Measurements from ENCODE around the gene MLLT10. TPM values are rescaled to one million over a fixed set of nuclear protein-coding genes. Genes with fewer than 3 reads are reported as not detected.
A peak's percentile ranks its signal among the peaks of the same experiment; 100 is the strongest.

The MLLT10 gene
- total RNA-seq, 1 experiment from 2014 or later, result 72.3 TPM

- peaks cover 8% of the 10 kb centered on the region; the same call in 1 of the 2 replicates for H3K4me1 ChIP-seq (ENCODE audit: insufficient read depth, low read length)
- no peak overlapping the region for H4K8ac ChIP-seq (replicated peaks; ENCODE audit: insufficient read length, low read depth, low read length)
- peaks cover 38% of the 10 kb centered on the region for H3K27me3 Mint-ChIP-seq (ENCODE audit: low read depth)
- no peak overlapping the region for H2BK15ac ChIP-seq (ENCODE audit: low read depth, low read length)
- H4K91ac ChIP-seq (ENCODE audit: insufficient read length, low read depth, low read length), result no peak overlapping the region
- H2BK120ac ChIP-seq (ENCODE audit: low read depth, low read length, poor library complexity, severe bottlenecking), result no peak overlapping the region
- no peak overlapping the region for H2AFZ ChIP-seq (ENCODE audit: low read length)
- H3K4me2 ChIP-seq (ENCODE audit: insufficient read depth, insufficient read length, low read length), result peak overlapping the region; percentile 70
- peaks cover 2 to 13% (median 9%) of the 10 kb centered on the region in 3 experiments; a peak in 5 of 7 replicates for H3K36me3 Mint-ChIP-seq (ENCODE audit: insufficient read depth in 1 of 3, low read depth in 3 of 3)
- H3K18ac ChIP-seq (ENCODE audit: insufficient read length, low read depth, low read length), result peak overlapping the region; percentile 78
- peak overlapping the region; percentile 64 for H2BK5ac ChIP-seq (ENCODE audit: insufficient read length, low read length)
- no peaks in the 10 kb centered on the region for H3K79me2 ChIP-seq (ENCODE audit: insufficient read depth, low read length)
- no peaks in the 10 kb centered on the region for H3K79me1 ChIP-seq (ENCODE audit: insufficient read depth, low read depth, low read length, poor library complexity, severe bottlenecking)
- H2BK12ac ChIP-seq (ENCODE audit: insufficient read length, low read depth, low read length), result no peak overlapping the region
- H3K4me1 Mint-ChIP-seq, result peaks cover 43 to 54% of the 10 kb centered on the region in 2 experiments
- no peak overlapping the region for H4K5ac ChIP-seq (ENCODE audit: insufficient read length, low read depth, low read length)
- no peak overlapping the region for H3K56ac ChIP-seq (ENCODE audit: insufficient read length, low read depth, low read length)
- H3K4ac ChIP-seq (ENCODE audit: low read depth, low read length), result no peak overlapping the region
- H3K14ac ChIP-seq (ENCODE audit: insufficient read depth, low read length), result peak overlapping the region; percentile 69
- H3K27ac ChIP-seq (ENCODE audit: insufficient read length, low read depth, low read length), result no peak overlapping the region
- peak overlapping the region; percentile 59 for H3K9ac ChIP-seq (ENCODE audit: extremely low read depth, insufficient read length, low read length)
- peaks cover 19% of the 10 kb centered on the region; the same call in 1 of the 2 replicates for H3K27me3 ChIP-seq (ENCODE audit: insufficient read depth, low read length)
- H4K20me1 ChIP-seq (ENCODE audit: control insufficient read depth, insufficient read depth, insufficient read length), result no peaks in the 10 kb centered on the region
- no peaks in the 10 kb centered on the region; a peak in 1 of 5 replicates for H3K9me3 Mint-ChIP-seq
- peaks cover 38% of the 10 kb centered on the region for H3K23me2 ChIP-seq (ENCODE audit: insufficient read length, low read depth, low read length, poor library complexity, severe bottlenecking)
- no peak overlapping the region for H3T11ph ChIP-seq (ENCODE audit: low read length)
- H3K9me3 ChIP-seq (ENCODE audit: control insufficient read depth, low read depth, low read length), result no peaks in the 10 kb centered on the region
- H2AK5ac ChIP-seq (ENCODE audit: insufficient read length, low read length), result no peak overlapping the region
- WGBS (ENCODE audit: extremely low coverage, insufficient read length, low lambda C conversion rate), result no CpG with 5 or more reads among the region's 72 CpGs
- H2BK20ac ChIP-seq (ENCODE audit: low read depth, low read length, poor library complexity, severe bottlenecking), result no peak overlapping the region
- H3K27ac Mint-ChIP-seq, result peak overlapping the region; percentile 75 to 85 (median 76); a peak in 5 of 7 replicates
- DNase-seq, result peak; percentile 62
- TF ChIP-seq CTCF (conservative IDR thresholded peaks at IDR 0.05), result peak; percentile 38; the same call in 2 of the 3 replicates
- H3K23ac ChIP-seq (ENCODE audit: insufficient read length, low read depth, low read length), result no peak overlapping the region
- H3K4me3 Mint-ChIP-seq, result peak overlapping the region; percentile 78 to 88
Measured at GRCh38 chr10:21496343-21497176, 37.5 kb upstream of the MLLT10 start.
